ENCODE results near the gene PDZD11.
A peak's percentile ranks its signal among the peaks of the same experiment; 100 is the strongest.
"Not testable (repeated sequence)": the region's sequence is repeated elsewhere in the genome, so short reads cannot be mapped to it uniquely, and the experiment has no call there.

Gene PDZD11

GRCh38 chrX:70289793-70290770 is at the start of gene PDZD11, which contains the start of gene KIF4A:
TSS of gene PDZD11 (minus strand) at chrX:70289927. CDS start at chrX:70289341, 586 bp downstream.
TSS of gene KIF4A (plus strand) at chrX:70290104. CDS start at chrX:70290459, 355 bp downstream.
- peak; percentile 94 for DNase-seq (ENCODE audit: low spot score)

- no peak for DNase-seq (ENCODE audit: low spot score)
Observed at GRCh38 chrX:70338290-70338689, 48.6 kb upstream of the PDZD11 start.

- DNase-seq (ENCODE audit: low spot score) = no peak
Observed at GRCh38 chrX:70336767-70337166, 47.0 kb upstream of the PDZD11 start.

- no peak for DNase-seq (ENCODE audit: low spot score)
Observed at GRCh38 chrX:70332600-70332999, 42.9 kb upstream of the PDZD11 start.

GRCh38 chrX:70331161-70331560 is 41.4 kb upstream of the PDZD11 start:
- DNase-seq (ENCODE audit: low spot score) = no peak

- no peak for DNase-seq (ENCODE audit: low spot score)
Observed at GRCh38 chrX:70324326-70324725, 34.6 kb upstream of the PDZD11 start.

GRCh38 chrX:70323628-70324027 is 33.9 kb upstream of the PDZD11 start:
- DNase-seq (ENCODE audit: low spot score) = not testable (repeated sequence)

- no peak for DNase-seq (ENCODE audit: low spot score)
Observed at GRCh38 chrX:70322784-70323183, 33.1 kb upstream of the PDZD11 start.

GRCh38 chrX:70313503-70313902 is 23.8 kb upstream of the PDZD11 start:
- DNase-seq (ENCODE audit: low spot score) = no peak

- no peak for DNase-seq (ENCODE audit: low spot score)
Observed at GRCh38 chrX:70301716-70302115, 12.0 kb upstream of the PDZD11 start.

- DNase-seq (ENCODE audit: low spot score) = no peak
Observed at GRCh38 chrX:70293621-70294020, 3.9 kb upstream of the PDZD11 start.

GRCh38 chrX:70292788-70293187 is 3.1 kb upstream of the PDZD11 start:
- DNase-seq (ENCODE audit: low spot score) = no peak

- no peak for DNase-seq (ENCODE audit: low spot score)
Observed at GRCh38 chrX:70289168-70289792, 447 bp downstream of the PDZD11 start.

- no peak for DNase-seq (ENCODE audit: low spot score)
Observed at GRCh38 chrX:70281951-70282350, 7.8 kb downstream of the PDZD11 start, which contains the start of gene RAB41. TSS of gene RAB41 (plus strand) at chrX:70282172. CDS start at chrX:70282218, 46 bp downstream.

- no peak for DNase-seq (ENCODE audit: low spot score)
Observed at GRCh38 chrX:70280573-70280972, 9.2 kb downstream of the PDZD11 start.

GRCh38 chrX:70279081-70279480 is 10.6 kb downstream of the PDZD11 start:
- no peak for DNase-seq (ENCODE audit: low spot score)

- not testable (repeated sequence) for DNase-seq (ENCODE audit: low spot score)
Observed at GRCh38 chrX:70274029-70274428, 15.7 kb downstream of the PDZD11 start.

- no peak for DNase-seq (ENCODE audit: low spot score)
Observed at GRCh38 chrX:70268034-70268433, 21.7 kb downstream of the PDZD11 start, which contains the start of gene ARR3. TSS of gene ARR3 (plus strand) at chrX:70268334. CDS start at chrX:70269386, 1,052 bp downstream.

GRCh38 chrX:70264784-70265183 is 24.9 kb downstream of the PDZD11 start:
- DNase-seq (ENCODE audit: low spot score) = no peak

GRCh38 chrX:70262952-70263567 is 26.7 kb downstream of the PDZD11 start:
- peak; percentile 57 for DNase-seq (ENCODE audit: low spot score)

- DNase-seq (ENCODE audit: low spot score) = no peak
Observed at GRCh38 chrX:70260104-70260503, 29.6 kb downstream of the PDZD11 start, which contains the start of gene P2RY4. TSS of gene P2RY4 (minus strand) at chrX:70260204. CDS start at chrX:70259624, 580 bp downstream.

All from HuH-7 (cell line).